SK-N-SH (cell line): ENCODE measurements around the gene PRMT6. TPM values are rescaled to one million over a fixed set of nuclear protein-coding genes. Genes with fewer than 3 reads are reported as not detected.

Source experiments
- CTCF ChIA-PET: fragments of 300-600, 350-600 bp; formaldehyde crosslinking; extraction: SDS; loops from one replicate; lab custom pipeline; 2021; lab: Yijun Ruan, JAX
- POLR2A ChIA-PET: fragments of 350-600 bp; sonication (Branson Sonifier 250); formaldehyde crosslinking; extraction: SDS; loops from one replicate; lab custom pipeline; 2020; ENCODE audit warnings: antibody characterized with exemption, inconsistent platforms; lab: Yijun Ruan, JAX
- DNase-seq: peaks from one replicate; pipeline ENCODE4 v3.0.0; 2012
- H2AFZ ChIP-seq: fragments of 200-600 bp; sonication (generic); 2 replicates; pipeline ENCODE4 v1.8.1; 2016; ENCODE audit warnings: antibody characterized with exemption, mild to moderate bottlenecking, low read depth
- H3F3A ChIP-seq: fragments of 200-600 bp; sonication (generic); replicated peaks from 2 replicates; pipeline ENCODE3; 2016; ENCODE audit warnings: antibody characterized with exemption, mild to moderate bottlenecking; ENCODE audit not compliant: insufficient read depth
- H3K27ac ChIP-seq, 2 experiments: fragments of 200-500 bp in 1 of 2; fragments of 200-600 bp in 1 of 2; sonication (Bioruptor generic) in 1 of 2; sonication (generic), shearing (Covaris generic) in 1 of 2; 2 replicates each; pipeline versions ENCODE4 v1.5.1 to v1.6.1; 2014 to 2016; ENCODE audit warnings: low read depth in 2 of 2, inconsistent platforms in 1 of 2, low read length in 1 of 2, mild to moderate bottlenecking in 1 of 2, mixed read lengths in 1 of 2
- H3K27me3 ChIP-seq: fragments of 200-600 bp; sonication (generic), shearing (Covaris generic); 2 replicates; pipeline ENCODE4 v1.6.1; 2016; ENCODE audit warnings: mixed run types; ENCODE audit not compliant: insufficient read depth
- H3K36me3 ChIP-seq, 2 experiments: fragments of 200-500 bp in 1 of 2; fragments of 200-600 bp in 1 of 2; sonication (Bioruptor generic) in 1 of 2; sonication (generic) in 1 of 2; replicated peaks in 1 of 2; 2 replicates each; pipeline versions ENCODE3 to v1.5.1; 2014 to 2016; ENCODE audit warnings: low read length in 1 of 2, mild to moderate bottlenecking in 1 of 2; ENCODE audit not compliant: insufficient read depth in 2 of 2, control insufficient read depth in 1 of 2
- H3K4me1 ChIP-seq, 2 experiments: fragments of 200-500 bp in 1 of 2; fragments of 200-600 bp in 1 of 2; sonication (Bioruptor generic) in 1 of 2; sonication (generic), shearing (Covaris generic) in 1 of 2; 2 replicates each; pipeline versions ENCODE4 v1.5.1 to v1.6.1; 2014 to 2016; ENCODE audit warnings: low read depth in 1 of 2, low read length in 1 of 2, mixed run types in 1 of 2; ENCODE audit not compliant: insufficient read depth in 2 of 2, control insufficient read depth in 1 of 2
- H3K4me2 ChIP-seq: fragments of 200-600 bp; sonication (generic), shearing (Covaris generic); 2 replicates; pipeline ENCODE4 v1.6.1; 2017; ENCODE audit warnings: mixed run types
- H3K4me3 ChIP-seq, 2 experiments: fragments of 200-500 bp in 1 of 2; fragments of 200-600 bp in 1 of 2; sonication (Bioruptor generic) in 1 of 2; sonication (generic), shearing (Covaris generic) in 1 of 2; 2 replicates each; pipeline versions ENCODE4 v1.5.1 to v1.8.1; 2014 to 2016; ENCODE audit warnings: low read depth in 2 of 2, inconsistent platforms in 1 of 2, low read length in 1 of 2, mild to moderate bottlenecking in 1 of 2, mixed read lengths in 1 of 2, moderate library complexity in 1 of 2
- H3K79me2 ChIP-seq: fragments of 200-600 bp; sonication (generic); 2 replicates; pipeline ENCODE4 v1.8.1; 2017; ENCODE audit warnings: mild to moderate bottlenecking; ENCODE audit not compliant: insufficient read depth
- H3K9ac ChIP-seq: fragments of 200-600 bp; sonication (generic); 2 replicates; pipeline ENCODE4 v1.6.1; 2017; ENCODE audit warnings: mixed run types
- H3K9me2 ChIP-seq: fragments of 200-600 bp; sonication (generic); 2 replicates; pipeline ENCODE4 v1.6.1; 2017; ENCODE audit warnings: mixed run types
- H3K9me3 ChIP-seq: fragments of 200-600 bp; sonication (generic); 2 replicates; pipeline ENCODE4 v1.6.1; 2017; ENCODE audit warnings: mixed run types, mild to moderate bottlenecking, moderate library complexity
- H4K20me1 ChIP-seq: fragments of 200-600 bp; sonication (generic); 2 replicates; pipeline ENCODE4 v1.6.1; 2017; ENCODE audit warnings: mild to moderate bottlenecking, mixed run types; ENCODE audit not compliant: insufficient read depth
- CHD2 ChIP-seq: fragments of 150-350 bp; IDR thresholded peaks from 2 replicates; pipeline ENCODE4 v1.6.1; 2018; ENCODE audit warnings: low read length; ENCODE audit not compliant: partially characterized antibody
- ELF1 ChIP-seq: IDR thresholded peaks from 2 replicates; pipeline ENCODE4 v1.4.0; 2012
- EZH2phosphoT487 ChIP-seq: fragments of 200-600 bp; sonication (generic); IDR thresholded peaks from 2 replicates; pipeline ENCODE4 v1.6.1; 2017; ENCODE audit warnings: low read depth, mixed run types, mild to moderate bottlenecking, antibody characterized with exemption, moderate library complexity, borderline replicate concordance
- RCOR1 ChIP-seq: fragments of 150-350 bp; IDR thresholded peaks from 2 replicates; pipeline ENCODE4 v1.6.1; 2017; ENCODE audit warnings: antibody characterized with exemption, low read length
- REST ChIP-seq: IDR thresholded peaks from 2 replicates; pipeline ENCODE4 v1.6.1; 2012; ENCODE audit warnings: mild to moderate bottlenecking, low read depth, low read length, moderate library complexity
- TEAD4 ChIP-seq: IDR thresholded peaks from 2 replicates; pipeline ENCODE4 v1.4.0; 2012; ENCODE audit warnings: mild to moderate bottlenecking, borderline replicate concordance; ENCODE audit not compliant: insufficient read depth
- USF2 ChIP-seq: fragments of 150-350 bp; IDR thresholded peaks from 2 replicates; pipeline ENCODE4 v1.6.1; 2017; ENCODE audit warnings: antibody characterized with exemption, low read length, low read depth, borderline replicate concordance
- ZBTB33 ChIP-seq: IDR thresholded peaks from 2 replicates; pipeline ENCODE4 v1.4.0; 2012; ENCODE audit warnings: low read depth, borderline replicate concordance
- WGBS: methylation state at CpG from one replicate; pipeline ENCODE4 v1.1.6; 2017; ENCODE audit warnings: low lambda C conversion rate; 5-methylcytosine and 5-hydroxymethylcytosine counted together
- polyA plus RNA-seq, 3 experiments: library from polyadenylated mRNA; depleted of rRNA; stranded (reverse); fragments of >200 nt; gene quantifications; 2 replicates each; pipeline ENCODE4 v1.2.3, GENCODE V29; 2012

The PRMT6 gene
- polyA plus RNA-seq, 1 of the 3 experiments (the other 2 are of a cell fraction): 15.2 TPM

GRCh38 chr1:107058245-107059032 is 2.0 kb downstream of the PRMT6 start:
- no peaks in the 10 kb centered on the region for H3K27me3 ChIP-seq
- peaks cover 17 to 22% of the 10 kb centered on the region in 2 experiments for H3K36me3 ChIP-seq
- no peaks in the 10 kb centered on the region for H3K9me2 ChIP-seq
- no peak overlapping the region for H3K9ac ChIP-seq
- no peaks in the 10 kb centered on the region for H4K20me1 ChIP-seq
- no peaks in the 10 kb centered on the region for H3K9me3 ChIP-seq
- peaks cover 7% of the 10 kb centered on the region; the same call in 1 of the 2 replicates for H3K79me2 ChIP-seq
- POLR2A ChIA-PET: no interaction called here
- no peaks in the 10 kb centered on the region for H3F3A ChIP-seq
- CTCF ChIA-PET: interaction anchor here (2.1 kb wide), 1 partner anchor 84 kb away, joined by 6 read pairs; no protein-coding TSS in a partner anchor
- TF ChIP-seq USF2 (no peak), EZH2phosphoT487 (no peak), RCOR1 (no peak), TEAD4 (no peak), ELF1 (no peak), REST (no peak), ZBTB33 (no peak), CHD2 (no peak)
- peak overlapping the region; percentile 94 for H3K4me2 ChIP-seq
- peaks cover 0 to 12% of the 10 kb centered on the region in 2 experiments; a peak in 3 of 4 replicates for H3K4me1 ChIP-seq
- H3K27ac ChIP-seq: no peak overlapping the region; a peak in 1 of 4 replicates
- DNase-seq: no peak
- H3K4me3 ChIP-seq: peak overlapping the region; percentile 94 to 99
- 82% methylated on average over 4 of the region's 4 CpGs for WGBS
- H2AFZ ChIP-seq: peak overlapping the region; percentile 99
